HG03139 (cell line): Measurements from ENCODE around the gene SHISAL1.

Source experiments
- ATAC-seq: cut with Tn5 transposase; IDR thresholded peaks from one replicate; pipeline ENCODE4 v1.9.1; 2021; ENCODE audit not compliant: unreplicated experiment

The SHISAL1 gene

DNA sequence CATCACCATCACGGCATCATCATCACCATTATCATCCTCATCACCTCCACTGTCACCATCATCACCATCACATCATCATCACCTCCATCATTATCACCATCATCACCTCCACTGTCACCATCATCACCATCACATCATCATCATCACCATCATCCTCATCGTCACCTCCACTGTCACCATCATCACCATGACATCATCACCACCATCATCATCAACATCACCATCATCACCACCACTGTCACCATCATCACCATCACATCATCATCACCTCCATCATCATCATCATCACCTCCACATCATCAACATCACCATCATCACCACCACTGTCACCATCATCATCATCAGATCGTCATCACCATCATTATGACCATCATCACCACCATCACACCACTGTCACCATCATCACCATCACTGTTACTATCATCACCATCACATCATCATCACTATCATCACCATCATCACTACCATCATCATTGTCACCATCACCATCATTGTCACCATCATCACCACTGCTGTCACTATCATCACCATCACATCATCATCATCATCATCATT is 99.2 kb downstream of the SHISAL1 start:
- ATAC-seq: no peak

DNA sequence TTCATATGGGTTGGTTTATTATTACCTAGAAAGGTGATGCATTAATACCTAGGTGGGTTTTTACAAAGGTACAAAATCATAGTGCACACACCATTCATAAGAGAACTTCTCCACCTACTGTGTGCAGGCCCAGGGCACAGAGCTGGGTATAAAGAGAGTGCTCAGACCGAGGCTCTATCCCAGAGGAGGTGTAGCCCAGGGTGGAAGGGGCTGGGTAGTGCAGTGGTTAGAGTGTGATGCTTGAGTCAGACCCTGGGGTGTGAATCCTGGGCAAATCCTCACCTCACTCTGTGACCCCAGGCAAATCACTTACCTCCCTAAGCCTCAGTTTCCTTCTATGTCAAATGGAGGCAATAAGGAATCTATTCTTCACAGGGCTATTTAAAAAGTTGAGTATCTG is 99.8 kb downstream of the SHISAL1 start:
- no peak for ATAC-seq

DNA sequence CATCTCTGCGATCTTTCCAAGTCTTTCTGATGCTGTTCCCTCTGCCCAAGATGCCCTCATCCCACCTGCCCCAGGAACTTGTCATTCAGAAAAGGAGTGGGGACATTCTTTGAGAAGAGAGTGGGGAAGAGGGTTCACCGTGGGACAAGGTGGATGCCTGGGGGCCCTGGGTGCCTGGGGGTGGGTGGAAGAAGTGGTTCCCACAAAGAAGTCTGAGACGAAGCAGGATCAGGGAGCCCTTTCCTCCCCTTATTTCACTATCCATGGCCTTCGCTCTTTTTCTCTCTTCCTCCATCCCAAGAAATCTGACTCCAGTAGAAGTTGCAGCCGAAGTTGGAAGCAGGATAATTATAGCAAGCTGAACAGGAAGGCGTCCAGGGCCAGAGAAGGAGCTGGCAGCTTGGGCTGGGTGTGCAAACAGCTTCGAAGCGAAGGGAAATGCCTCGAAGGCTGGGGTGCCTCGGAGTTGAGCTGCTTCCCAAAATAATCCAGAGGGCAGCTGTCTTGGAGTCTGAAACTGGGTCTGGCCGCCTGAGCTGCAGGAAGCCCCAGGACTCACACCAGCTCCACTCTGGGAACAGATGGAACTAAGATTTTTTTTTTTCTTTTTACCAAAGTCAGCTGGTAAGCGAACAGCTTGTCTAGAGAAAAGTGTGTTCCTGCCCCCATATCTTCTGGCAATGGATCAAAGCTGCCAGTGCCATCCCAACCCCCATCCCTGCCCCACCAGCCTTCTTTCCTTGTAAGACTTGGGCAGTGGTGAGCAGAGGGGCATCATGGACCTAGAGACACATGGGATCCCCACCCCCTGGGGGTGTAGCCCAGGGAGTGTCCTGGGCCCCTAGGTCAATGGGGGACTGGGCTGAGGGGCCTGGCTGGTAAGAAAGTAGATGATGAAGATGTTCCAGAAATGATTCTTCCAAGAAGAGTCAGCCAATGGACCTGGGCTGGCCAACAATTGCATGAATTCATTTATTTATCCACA is 100.5 kb downstream of the SHISAL1 start:
- no peak for ATAC-seq

DNA sequence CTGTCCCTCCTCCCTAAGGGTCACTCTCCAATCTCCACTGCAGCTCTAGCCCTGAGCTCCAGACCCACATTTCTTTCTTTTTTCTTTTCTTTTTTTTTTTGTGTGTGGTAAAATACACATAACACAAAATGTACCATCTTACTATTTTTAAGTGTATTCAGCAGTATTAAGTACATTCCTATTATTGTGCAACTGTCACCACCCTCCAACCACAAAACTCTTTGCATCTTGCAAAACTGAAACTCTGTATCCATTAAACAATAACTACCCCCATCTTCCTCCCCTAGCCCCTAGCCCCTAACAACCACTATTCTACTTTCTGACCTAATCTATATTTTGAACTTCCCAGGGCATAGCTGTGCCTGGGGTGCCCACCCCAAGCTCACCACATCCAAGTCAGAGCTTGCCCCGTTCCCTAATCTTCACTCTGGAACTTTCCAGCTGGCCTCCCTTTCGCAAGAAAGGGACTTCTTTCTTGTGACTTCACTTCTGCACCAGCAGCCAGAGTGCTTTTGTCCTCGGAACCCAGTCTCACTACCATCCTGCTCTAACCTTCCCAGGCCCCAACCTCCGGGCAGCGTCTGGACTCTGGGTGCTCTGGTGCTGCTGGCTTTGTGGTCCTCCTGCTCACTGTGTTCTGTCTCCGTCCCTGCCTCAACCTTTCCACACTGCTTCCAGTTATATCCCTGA is 101.3 kb downstream of the SHISAL1 start:
- ATAC-seq: no peak

DNA sequence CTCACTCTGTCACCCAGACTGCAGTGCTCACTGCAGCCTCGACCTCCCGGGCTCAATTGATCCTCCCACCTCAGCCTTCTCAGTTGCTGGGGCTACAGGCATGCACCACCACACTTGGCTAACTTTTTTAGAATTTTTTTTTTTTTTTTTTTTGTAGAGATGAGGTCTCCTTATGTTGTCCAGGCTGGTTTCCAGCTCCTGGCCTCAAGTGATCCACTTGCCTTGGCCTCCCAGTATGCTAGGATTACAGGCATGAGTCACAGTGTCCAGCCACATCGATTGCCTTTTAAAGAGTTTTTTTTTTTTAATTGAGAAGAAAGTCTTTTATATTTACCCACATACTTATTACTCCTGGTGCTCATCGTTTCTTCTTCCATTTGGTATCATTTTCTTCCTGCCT is 102.0 kb downstream of the SHISAL1 start:
- no peak for ATAC-seq

DNA sequence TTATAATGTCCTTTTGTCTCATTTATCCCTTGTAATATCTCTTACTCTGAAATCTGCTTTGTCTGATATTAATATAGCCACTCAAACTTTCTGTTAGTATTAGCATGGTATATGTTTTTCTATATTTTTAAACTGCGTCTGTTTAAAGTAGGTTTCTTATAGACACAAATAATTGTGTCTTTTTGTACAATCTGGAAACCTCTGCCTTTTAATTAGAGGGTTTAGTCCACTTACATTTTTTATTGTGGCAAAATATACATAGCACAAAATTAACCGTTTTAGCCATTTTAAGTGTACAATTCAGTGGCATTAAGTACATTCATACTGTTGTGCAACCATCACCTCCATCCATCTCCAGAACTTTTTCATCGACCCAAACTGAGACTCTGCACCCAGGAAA is 103.4 kb downstream of the SHISAL1 start:
- no peak for ATAC-seq

DNA sequence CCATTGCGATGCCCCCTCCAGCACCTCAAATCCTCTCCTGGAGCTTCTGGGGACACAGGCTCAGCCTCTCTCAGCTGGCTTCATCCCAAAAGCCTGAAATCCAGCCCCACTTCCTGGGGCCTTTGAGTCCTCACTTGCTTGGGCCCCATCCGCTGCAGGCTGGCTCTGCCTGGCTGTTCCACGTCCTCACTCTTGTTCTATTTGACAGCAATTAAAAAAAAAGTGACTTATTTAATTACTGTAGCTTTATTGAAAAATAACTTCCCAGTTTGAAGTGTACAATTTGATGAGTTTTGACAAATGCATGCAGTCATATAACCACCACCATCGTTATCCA is 104.8 kb downstream of the SHISAL1 start:
- no peak for ATAC-seq

DNA sequence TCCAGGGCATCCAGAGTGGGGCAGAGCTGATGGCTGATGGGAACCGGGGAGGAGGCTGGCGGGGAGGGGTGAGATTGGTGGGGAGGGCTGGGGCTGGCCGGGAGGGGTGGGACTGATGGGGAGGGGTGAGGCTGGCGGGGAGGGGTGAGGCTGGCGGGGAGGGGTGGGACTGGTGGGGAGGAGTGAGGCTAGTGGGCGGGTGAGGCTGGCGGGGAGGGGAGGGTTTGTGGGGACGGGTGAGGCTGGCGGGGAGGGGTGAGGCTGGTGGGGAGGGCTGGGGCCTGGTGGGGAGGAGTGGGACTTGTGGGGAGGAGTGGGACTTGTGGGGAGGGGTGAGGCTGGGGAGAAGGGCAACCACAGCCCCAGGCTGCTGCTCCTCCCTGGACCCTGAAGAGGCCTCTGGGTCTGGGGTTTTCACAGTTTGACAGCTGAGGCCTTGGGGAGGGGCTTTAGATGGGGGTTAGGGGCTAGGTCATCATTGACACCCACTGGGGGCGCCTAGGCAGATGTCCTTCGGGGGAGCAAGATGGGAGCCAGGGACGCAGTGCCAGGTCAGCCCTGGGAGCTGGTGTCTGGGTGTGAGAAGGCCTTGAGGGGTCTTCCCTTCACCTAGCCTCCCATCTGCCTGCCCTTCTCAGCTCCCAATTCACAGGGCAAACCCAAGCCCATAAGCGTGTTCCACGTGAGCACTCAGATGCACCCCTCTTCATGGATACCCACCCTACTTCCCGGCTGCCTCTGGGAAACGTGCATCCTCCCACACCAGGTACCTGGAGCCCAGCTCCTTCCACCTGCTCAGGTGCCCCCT is 105.4 kb downstream of the SHISAL1 start:
- ATAC-seq: no peak

DNA sequence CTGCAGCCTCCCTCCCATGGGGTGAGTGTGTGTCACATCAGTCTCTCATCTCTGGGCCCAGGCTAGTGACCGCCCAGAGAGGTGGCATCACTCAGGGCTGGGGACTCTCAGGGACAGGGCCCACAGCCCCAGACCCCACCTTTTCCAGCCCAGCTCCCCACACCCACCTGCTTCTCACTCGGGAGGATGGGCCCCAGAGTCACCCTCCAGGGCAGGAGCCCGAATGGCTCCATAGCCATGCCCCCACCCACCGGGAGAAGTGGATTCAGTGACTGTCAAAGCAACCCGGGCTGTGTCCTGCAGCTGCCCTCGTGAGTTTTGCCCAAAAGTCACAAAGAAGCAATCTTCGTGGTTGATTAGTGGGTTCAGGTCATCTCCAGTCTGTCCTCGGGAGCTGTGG is 106.1 kb downstream of the SHISAL1 start:
- ATAC-seq: no peak

DNA sequence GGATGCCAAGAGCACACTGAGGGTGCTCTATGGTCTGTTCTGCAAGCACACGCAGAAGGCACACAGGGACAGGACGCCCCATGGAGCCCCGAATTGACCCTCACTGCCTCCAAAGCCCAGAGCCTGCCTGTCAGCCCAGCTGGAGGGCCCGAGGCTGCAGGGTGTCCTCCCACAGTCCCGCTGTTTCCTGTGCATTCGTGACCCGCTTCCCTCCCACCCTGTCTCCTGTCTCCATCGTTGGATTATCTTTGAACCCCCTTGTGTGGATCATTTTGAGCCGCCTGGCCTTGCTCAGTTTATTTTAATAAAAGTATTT is 106.5 kb downstream of the SHISAL1 start:
- no peak for ATAC-seq

DNA sequence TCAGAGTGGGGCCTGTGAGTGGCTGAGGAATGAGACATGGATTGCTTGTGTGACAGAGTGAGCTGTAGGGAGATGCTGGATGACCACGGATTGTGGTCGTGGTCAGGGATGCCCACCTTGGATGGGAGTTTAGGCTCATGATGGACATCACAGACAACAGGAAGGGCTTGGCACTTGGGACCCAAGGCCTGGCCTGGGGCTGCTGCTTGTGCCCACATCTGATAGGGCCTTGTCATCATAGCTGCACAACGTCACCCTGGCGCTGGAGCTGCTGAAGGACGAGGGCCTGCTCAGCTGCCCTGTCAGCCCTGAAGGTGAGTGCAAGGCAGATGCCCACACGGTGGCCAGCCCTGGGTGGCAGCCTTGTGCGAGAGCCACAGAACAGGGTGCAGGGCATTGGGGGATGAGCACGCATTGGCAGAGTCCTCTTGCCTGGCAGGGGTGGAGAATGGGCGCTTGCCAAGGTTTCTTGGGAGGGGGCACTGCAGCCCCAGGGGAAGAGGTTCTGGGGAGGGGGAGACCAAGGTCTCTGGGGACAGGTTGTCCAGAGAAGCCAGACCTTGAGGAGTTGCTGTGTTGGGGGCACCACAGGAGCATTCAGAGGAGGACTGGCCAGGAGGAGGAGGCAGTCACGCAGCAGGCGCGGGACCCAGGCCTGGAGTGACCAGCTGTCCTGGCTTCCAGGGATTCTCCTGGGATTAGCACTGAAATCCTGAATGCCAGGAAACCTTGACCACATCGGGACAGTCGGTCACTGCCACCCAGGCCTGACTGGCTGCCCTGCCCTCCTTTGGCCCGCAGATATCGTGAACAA is 107.0 kb downstream of the SHISAL1 start:
- no peak for ATAC-seq

DNA sequence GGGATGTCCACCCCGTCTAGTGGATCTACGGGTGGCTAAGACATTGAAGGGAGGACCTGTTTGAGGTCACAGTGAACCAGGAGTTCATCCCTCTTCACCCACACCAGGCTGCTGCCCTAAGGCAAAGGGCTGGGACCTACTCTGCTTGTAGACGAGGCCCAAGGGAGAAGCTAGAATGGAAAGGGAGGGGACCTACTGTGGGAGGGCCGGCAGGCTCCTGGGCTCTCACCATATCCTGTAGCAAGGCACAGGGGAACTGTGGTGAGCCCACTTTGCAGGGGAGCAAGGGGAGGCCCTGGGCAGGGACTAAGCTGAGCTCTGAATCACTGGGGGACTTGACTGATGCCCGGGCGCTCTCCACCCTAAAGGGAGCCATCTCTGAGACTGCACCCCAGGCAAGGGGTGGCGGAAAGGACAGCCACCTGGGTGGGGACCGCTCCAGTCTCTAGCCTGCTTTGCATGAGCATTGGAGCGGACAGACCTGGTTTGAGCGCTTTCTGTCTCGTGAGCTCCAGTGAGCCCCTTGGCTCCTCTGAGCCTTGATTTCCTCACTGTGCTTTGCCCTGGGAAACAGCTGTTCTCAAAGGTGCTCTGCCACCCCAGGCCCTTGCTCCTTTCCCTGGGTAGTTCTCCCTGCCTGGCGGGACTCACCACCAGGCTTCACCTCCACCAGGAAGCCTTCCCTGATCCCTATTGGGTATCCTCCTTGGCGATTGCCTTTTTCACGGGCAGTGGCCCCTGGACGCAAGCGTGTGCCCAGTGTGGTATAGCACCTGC is 107.8 kb downstream of the SHISAL1 start:
- no peak for ATAC-seq

DNA sequence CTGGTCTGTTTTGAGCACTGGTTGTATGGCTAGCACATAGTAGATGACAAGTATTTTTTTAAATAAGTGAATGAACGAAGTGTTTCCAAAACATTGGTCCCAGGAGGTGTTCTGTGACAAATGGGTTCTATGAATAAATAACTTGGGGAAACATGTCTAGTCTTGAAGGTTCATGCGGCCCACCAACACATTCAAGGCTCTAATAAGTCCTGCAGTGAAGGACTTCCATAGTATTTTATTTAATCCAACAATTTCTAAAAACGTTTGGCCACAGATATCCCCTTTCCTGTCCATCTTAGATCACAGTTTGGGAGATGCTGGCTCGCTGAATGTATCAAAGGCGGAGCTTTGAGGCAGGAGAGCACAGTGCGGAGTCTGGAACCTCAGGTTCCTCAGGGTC is 109.5 kb downstream of the SHISAL1 start:
- no peak for ATAC-seq

DNA sequence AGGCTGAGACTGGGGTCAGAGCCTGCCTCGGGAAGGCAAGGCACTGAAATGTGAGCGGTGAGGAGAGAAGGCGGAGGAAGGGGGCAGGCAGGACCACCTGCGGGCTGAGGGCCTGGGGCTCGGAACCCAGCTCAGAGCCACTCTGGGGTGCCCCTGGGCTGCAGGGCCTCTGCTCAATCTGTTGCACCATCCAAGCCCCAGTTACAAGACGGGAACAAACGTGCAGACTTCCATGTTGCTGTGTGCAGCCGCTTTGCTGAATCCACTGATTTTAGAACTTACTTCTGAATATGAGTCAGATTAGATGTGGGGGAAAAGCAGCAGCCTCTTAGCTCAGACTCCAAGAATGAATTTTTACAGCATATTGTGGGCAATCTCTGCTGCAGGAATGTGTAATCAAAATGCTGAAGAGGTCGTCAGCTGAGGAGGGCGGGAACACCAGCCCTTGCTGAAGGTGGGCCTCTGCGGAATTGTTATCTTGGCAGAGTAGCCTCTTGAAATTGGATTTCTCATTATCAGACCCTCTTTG is 110.4 kb downstream of the SHISAL1 start:
- ATAC-seq: no peak

DNA sequence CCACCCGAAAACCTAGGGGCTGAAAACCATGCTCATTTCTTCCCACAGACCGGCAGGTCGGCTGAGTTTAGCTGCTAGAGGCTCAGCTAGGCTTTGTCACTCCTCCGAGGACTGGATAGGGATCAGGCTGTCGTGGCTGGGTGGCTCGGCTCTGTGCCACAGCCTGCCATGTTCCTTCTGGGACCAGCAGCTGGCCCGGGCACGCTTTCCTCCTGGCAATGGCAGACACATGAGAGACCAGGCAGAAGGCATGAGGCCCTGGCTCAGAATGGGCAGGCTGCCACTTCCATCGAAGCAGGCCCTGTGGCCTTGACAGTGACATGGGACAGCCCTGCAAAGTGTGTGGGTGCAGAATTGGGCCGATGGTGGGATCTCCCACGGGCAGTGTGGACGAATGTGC is 111.1 kb downstream of the SHISAL1 start:
- no peak for ATAC-seq

DNA sequence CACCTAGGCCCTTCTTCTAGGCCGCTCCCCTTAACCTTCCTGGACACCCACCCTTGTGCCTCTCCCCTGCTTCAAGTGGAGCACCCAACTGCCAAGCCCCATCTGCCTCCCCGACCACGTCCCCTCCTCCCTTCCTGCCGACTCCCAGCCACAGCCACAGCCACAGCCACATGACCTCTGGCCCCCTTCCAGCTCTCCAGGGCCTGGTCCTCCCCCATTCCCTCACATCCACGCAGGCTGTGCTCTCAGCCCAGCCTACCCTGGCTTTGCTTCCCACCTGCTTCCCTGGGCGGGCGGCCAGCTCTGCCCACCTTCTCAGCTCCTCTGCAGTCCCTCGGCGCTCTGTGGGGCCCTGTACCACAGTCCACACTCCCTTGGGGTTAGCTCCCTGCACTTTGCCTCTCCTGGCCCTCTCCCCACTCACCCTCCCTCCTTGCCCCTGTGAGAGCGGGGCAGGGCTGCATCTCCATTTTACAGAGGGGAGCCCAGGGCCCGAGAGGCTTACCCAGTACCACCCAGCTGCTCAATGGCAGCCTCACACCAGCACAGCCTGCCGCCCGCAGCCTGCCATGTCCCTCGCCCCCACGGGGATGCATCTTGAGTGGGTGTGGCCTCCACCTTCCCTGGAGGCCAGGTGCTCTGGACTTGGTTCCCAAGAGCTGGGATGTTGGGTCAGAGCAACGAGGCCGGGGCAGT is 111.7 kb downstream of the SHISAL1 start:
- no peak for ATAC-seq

DNA sequence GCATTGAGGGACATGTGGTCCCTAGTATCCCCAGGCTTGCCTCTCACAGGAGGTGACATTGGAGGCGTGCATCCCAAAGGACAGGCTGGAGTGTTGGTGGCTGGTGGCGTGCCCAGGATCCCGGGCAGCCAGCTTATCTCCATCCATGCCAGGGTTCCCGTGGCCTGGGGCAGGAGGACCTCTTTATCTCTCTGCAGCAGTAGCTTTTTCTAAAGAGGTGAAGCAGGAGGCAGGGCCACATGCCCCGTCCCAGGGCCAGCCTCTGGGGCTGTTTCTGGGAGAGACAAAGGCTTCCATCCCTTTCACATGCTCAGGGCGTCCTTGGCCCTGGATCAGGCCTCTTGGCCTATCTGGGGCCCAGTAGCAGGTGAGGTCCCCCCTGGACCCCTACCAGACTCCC is 112.3 kb downstream of the SHISAL1 start:
- ATAC-seq: no peak

DNA sequence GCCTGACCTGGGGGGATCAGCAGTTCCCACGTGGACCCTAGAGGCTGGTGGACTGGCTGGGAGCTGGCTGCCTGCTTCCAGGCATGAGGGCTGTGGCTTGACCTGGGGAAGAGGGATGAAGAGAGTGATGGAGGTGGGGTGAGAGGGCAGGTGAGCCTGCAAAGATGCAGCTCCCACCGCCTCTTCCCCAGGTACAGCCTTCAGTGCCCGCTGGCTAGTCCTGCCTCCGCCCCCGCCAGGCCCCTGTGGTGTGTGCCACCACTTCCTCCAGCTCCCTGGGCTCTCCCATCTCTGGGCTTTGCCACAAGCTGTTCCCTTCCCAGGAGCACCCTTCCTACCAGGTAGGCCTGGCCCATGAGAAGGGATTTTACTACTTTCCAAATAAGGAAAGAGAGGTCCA is 112.9 kb downstream of the SHISAL1 start:
- no peak for ATAC-seq

DNA sequence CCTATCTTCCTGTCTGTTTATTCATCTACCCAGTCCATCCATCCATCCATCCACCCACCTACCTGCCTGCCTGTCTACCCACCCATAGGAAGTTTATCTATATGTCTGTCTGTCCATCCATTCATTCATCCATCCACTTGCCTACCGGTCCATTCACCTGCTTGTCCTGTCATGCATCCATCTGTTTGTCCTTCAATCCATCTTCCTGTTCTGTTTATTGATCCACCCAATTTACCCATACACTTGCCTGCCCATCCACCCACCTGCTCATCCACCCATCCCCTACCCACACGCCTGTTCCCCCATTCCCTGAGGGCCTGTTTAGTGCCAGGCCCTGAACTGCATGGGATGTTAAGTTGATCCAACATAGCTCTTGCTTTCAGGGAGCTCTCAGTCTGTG is 113.6 kb downstream of the SHISAL1 start:
- ATAC-seq: no peak
